HG03045 (cell line): Measurements from ENCODE around the gene EPM2A.
"Not testable (repeated sequence)": the region's sequence is repeated elsewhere in the genome, so short reads cannot be mapped to it uniquely, and the experiment has no call there.

Experiments used
- ATAC-seq: cut with Tn5 transposase; IDR thresholded peaks from one replicate; pipeline ENCODE4 v1.9.1; 2021; ENCODE audit warnings: mild to moderate bottlenecking, moderate library complexity; ENCODE audit not compliant: unreplicated experiment

The EPM2A gene

DNA sequence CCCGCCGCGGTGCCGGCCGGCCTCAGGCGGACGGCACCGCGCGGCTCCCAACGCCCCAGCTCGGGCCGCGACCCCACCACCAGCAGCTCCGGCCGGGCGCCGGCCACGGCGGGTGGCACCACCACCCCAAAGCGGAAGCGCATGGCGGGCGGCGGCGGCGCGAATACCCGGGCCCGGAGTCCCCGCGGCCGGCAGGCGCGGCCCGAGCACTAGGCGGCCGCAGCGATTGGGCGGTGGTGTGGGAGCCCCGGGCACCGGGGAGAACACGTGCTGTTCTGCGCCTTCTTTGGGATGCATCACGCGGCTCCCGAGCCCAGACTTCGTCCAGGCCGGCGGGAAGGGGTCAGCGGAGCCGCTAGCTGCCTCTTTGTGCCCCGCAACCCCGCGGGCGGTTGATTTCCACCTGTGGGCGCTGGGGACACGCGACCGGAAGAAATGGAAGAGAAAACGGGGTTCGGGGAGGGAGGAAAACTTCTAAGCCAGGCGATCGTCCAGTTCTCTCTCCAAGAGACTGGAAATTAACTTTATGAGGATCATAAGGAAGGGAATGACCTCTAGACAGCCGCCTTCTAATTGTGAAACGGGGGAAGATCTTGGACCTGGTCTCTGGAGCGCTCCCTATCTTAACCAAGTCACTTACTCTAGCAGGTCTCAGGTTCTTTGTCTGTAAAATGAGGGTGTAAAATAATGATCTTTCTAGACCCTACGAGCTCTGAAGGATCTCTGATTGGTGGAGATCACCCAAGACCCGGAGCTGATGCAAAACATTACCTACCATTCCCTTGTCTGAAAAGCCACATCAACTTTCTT, at the start of gene EPM2A:
Gene EPM2A, minus strand, starts transcription at position 165 of the 810 bp plus-strand sequence. Its CDS starts 22 bp downstream, at position 143.
- ATAC-seq = peak; percentile 72

DNA sequence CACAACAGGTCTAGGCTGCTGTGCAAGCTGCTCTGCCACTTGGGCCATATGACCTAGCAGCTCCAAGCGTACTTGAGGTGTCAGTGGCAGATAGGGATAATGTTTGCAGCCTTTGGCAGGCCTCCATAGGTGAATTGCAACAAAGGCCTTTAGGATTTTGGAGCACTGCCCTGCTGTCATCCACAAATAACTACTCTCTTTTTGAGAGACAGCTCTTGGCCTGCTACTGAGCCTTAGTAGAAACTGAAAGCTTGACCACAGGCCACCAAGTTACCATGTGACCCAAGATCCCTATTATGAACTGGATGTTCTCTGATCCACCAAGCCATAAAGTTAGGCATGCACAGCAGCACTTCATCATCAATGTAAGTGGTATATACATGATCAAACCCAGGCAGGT, 49.4 kb upstream of the EPM2A start:
- peak; percentile 72 for ATAC-seq

DNA sequence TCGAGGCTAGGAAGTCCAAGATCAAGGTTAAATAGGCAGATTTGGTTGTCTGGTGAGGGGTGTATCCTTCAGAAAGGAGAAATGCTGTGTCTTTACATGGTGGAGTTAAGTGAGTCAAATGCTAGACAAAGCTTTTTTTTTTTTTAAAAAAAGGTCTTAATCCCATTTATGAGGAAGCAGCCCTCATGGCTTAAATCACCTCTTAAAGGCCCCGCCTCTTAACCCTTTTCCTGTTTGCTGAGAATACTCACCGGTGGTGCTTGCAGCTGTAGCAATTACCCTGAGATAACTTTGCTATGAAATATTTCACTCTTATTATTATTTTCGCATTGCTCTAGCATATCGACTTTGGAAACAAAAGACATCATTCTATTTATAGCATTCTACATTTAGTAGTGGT, 48.5 kb upstream of the EPM2A start:
- no peak for ATAC-seq

DNA sequence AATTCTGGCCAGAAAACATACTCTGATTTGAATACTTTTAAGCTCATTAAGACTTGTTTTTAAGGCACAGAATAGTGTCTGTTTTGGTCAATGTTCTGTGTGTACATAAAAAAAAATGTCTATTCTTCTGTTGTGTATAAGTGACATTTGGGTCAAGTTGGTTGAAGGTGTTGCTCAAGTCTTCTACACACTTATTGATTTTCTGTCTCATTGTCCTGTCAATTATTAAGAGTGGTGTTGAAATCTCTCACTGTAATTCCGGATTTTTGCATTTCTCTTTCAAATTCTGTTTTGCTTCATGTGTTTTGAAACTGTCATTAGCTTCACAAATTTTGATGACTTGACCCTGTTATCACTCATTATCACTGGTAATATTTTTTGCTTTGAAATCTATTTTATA, 37.5 kb upstream of the EPM2A start:
- ATAC-seq = no peak

DNA sequence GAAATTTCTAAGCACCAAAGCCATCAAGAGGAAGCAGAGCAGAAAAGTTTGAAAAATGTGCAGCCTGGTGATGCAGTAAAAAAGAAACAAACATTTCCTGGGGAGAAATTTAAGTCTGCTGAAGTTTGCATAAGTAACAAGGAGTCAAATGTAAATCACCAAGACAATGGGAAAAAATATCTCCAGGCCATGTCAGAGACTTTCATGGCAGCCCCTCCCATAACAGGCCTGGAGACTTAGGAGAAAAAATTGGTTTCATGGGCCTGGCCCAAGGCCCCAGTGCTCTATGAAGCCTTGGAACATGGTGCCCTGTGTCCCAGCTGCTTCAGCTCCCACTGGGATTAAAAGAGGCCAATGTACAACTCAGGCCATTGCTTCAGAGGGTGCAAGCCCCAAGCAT, 30.1 kb upstream of the EPM2A start:
- no peak for ATAC-seq

DNA sequence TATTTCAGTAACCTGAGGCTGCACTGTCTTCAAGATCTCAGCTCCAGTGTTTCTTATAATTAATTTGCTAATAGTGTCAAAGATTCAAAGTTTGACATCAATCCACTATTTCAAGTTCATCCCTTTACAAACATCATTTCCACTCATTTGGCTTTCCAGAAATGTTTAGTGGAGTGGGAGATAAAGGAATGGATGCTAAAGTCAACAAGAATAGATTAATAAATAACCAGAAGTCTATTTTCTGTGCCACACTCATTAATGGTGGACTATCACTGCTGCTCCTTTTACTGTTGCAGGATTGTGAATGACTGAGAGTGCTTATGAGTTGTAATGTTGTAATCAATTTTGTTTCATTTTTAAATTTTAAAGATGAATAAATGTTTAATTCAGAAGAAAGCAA, 28.4 kb upstream of the EPM2A start:
- ATAC-seq = no peak

DNA sequence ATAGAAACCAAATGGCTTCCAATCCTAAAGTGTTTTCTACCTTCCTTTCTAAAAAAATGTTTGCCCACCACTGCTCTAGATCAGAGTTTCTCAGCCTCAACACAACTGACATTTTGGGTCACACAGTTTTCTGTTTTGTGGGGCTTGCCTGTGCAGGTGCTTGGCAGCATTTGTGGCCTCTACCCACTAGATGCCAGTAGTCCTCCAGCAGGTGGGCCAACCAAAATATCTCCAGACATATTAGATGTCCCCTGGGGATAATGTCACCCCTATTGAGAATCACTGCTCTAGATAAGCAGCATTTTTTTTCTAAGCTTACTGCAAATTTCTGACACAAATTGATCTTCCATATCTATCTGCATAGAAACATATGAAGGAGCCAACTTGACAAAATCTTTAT, 26.3 kb upstream of the EPM2A start:
- no peak for ATAC-seq

DNA sequence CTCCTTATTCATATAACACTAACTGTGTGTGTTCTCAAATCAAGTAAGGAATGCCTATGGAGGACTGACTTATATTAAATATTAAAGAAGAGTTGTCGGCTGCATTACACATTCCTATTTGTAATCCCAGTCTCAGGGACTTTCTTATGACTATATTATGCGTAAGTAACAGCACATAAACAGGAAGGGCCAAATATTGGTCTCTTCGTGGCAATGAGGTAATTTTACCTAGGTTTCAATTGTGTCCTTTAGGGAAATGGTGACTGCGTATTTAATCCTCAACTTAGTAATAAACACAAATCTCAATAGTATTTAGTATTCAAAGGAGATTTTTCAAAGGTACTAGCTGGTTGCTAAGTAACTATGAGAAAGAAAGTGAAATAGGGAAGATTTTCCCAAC, 22.8 kb upstream of the EPM2A start:
- no peak for ATAC-seq

DNA sequence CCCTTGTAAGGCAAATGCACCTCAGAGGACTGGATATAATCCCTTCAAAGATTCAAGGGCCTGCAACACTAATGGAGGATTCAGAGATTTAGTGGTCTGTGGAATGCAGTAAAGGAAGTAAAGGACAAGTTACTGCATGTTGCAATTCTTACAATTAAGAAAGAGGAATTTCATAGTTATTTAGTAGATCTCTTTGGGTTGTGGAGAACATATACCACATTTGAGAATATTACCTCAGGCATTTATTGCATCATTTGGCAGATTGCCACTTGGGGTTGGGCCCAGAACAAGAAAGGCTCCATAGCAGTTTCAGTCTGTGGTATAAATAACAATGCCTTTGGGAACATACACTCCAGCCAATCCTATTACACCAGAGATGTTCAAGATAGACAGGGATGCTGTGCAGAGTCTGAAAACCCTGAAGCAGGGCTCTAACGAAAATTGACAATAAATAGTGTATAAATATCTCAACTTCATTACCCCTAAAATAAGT, 20.9 kb upstream of the EPM2A start:
- ATAC-seq = no peak

DNA sequence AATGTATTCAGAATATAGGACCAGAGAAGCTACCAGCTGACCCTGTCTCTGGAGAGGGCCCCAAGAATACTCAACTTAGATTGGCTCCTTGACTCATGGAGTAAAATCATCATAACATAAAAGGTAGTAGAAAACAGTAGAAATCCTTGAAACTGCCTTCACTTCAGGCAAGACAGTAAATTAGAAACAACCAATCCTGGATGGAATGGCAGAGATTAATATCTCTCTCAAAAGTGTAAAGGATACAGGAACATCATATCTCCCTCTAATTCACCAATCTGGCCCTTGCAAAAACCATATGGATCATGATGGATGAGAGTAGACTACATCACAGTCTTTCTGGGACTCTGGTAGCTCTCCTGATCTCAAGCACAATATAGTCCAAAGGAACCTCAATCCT, 20.4 kb upstream of the EPM2A start:
- ATAC-seq = no peak

DNA sequence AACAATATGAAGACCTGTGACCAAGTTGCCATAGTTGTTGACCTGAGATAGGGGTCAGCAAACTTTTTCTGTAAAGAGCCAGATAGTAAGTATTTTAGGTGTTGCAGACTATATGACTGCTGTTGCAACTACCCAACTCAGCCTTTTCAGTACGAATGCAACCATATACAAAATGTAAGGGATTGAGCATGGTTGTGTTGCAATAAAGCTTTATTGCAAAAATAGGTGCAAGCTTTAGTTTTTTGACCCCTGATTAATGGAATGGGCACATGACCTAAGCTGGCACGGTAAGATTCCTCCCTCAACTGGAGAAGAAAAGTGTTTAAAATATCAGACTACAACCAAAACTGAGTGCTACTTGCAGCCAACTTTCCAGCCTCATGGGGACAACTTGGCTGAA, 17.3 kb upstream of the EPM2A start:
- no peak for ATAC-seq

DNA sequence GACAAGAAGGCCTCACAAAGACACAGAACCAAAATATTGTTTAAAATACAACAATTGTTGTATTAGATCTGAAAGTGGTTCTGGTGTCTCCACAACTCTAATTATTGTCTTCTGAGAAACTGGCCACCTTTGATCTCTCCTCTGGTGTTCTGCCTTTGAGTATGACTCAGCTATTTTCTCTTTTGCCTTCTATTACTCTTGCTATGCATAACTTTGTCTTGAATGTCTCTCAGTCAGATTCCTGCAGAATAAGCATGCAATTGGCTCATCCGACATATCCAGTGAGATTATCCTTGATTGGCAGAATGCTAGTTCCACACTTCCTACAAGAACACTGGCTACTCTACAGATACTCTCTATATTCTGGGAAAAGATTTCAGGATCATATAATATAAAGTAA, 14.3 kb upstream of the EPM2A start:
- ATAC-seq = peak; percentile 71

DNA sequence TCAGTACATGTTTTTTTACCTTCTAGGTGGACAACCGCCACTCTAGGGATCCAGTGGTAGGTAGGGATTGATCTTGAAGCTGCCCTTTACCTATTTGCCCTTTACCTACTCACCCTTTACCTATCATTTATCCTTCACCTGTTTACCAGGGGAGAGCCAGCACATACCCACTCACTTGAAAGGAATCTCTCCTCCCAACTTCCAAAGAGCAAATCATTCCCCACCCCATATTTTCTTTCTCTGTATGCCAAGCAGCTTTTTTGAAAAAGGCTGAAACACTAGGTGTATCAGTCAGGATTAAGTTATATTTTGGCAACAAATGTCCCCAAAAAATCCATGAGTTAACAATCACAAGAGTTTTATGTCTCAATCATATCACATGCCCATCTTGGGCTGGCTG, 10.5 kb upstream of the EPM2A start:
- ATAC-seq = no peak

DNA sequence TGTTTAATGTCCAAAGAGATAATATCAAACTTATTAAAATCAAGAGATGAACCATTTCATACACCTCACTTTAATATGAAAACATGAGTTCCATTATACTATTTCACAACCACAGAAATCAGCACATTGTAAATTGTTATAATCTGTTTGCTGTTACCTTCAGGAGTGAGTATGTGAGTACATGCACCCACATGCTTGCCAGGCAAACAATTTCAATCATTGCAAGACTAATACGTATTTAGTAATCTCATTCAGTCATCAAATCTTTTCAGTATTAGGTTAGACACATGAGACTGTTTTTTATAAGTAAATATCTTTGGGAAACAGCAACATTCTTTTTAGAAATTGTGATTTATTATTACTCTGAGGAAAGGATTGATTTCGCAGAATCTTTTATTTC, 9.3 kb upstream of the EPM2A start:
- no peak for ATAC-seq

DNA sequence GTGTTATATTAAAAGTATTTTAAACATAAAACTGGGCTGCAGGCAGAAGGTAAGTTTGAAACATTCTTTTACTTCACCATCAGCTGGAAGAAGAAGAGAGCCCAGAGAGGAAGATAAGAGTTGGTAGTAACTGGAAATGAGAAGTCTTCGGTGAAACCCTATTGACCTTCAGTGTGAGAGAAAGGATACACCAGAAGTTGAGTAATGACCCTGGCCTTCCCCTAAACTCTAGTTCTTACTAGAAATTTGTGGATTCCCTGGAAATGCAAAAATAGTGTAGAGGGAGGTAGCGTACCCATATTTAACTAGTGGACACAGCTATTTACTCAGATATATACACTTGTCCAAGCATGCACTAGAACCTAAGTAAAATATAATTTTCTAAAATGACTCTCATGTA, 8.0 kb upstream of the EPM2A start:
- no peak for ATAC-seq

DNA sequence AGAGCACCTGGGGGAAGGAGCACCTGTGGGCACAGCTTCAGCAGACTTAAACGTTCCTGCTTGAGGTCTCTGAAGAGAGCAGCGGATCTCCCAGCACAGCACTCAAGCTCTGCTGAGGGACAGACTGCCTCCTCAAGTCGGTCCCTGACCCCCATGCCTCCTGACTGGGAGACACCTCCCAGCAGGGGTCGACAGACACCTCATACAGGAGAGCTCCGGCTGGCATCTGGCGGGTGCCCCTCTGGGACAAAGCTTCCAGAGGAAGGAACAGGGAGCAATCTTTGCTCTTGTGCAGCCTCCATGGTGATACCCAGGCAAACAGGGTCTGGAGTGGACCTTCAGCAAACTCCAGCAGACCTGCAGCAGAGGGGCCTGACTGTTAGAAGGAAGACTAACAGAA, 7.2 kb upstream of the EPM2A start:
- not testable (repeated sequence) for ATAC-seq

DNA sequence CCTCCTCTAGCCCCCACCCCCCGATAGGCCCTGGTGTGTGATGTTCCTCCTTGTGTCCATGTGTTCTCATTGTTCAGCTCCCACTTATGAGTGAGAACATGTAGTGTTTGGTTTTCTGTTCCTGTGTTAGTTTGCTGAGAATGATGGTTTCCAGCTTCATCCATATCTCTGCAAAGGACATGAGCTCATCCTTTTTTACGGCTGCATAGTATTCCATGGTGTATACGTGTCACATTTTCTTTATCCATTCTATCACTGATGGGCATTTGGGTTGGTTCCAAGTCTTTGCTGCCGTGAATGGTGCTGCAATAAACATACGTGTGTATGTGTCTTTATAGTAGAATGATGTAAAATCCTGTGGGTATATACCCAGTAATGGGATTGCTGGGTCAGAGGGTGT, 4.4 kb upstream of the EPM2A start:
- not testable (repeated sequence) for ATAC-seq

DNA sequence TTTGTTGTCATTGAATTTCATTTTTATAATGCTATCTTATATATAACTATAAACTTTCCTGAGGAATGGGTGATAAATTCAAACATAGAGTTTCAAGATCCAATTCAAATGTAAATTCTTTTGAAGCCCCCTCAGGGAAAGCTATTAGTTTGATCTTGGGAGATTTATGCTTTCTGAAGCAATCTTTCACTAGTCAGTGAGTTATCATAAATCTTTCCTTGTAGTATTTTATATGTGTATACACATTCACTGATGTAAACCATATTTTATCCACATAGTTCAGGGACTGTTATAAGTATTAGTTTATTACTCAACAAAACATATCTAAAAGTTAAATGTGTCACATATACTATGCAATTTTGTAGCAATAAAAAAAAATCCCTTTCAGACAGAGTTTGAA, 2.9 kb upstream of the EPM2A start:
- no peak for ATAC-seq

DNA sequence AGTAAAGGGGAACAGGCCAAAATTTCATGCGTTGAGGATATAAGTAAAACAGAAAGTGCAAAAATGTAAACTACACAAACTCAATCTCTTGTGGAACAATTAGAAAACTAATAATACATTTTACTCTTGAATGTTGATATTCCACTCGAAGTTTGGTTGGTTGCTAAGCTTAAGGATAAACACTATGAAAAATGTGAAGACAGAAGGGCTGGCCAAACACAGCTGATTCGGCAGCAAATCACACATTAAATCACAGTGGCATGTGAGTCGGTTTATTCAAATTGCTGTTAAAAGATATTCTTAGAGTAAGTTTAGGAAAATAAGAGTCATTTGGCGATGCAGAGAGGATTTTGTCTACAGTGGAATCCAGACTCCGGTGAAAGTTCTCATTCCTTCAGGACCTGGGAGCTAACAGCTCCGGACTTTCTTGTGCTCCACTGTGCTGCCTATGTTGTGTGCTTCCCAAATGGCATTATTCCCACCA, 1.4 kb upstream of the EPM2A start:
- ATAC-seq = no peak

DNA sequence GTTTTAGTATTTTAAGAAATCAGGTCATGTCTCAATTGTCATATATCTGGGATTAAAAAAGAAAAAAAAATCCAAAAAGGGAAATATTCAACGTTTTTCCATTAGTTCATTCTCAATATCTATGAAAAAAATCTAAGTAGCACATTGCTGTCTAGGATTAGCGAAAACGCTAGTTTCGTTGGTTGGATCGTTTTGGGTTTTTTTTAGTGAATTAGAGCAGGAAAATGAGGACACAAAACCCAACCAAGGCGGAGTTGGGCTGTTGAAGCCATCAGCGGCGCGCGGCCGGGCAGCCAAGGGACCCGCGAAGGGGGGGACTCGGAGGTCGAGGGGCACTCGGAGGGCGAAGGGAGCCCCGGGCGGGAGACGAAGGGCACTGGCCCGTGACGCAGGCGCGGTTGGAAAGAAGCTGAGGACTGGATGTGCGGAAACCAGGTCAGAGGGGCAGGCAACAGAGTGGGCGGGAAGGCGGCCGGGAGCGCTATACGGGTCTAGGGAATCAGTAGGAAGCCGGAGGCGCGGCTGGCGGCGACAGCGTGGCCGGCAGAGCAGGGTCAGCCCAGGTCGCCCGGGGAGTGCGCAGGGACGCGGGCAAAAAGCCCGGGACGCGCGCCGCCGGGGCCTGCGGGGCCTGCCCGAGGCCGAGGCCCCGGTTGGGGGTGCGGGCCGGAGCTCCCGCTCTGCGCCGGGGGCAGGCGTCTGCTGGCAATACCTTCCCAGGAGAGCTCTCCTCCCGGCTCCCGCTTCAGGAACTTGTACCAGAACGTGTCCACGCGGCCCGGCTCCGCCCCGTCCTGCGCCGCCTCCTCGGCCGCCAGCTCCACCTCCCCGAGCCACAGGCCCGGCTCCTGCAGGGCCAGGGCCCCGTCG, 599 bp downstream of the EPM2A start:
- peak; percentile 80 for ATAC-seq

DNA sequence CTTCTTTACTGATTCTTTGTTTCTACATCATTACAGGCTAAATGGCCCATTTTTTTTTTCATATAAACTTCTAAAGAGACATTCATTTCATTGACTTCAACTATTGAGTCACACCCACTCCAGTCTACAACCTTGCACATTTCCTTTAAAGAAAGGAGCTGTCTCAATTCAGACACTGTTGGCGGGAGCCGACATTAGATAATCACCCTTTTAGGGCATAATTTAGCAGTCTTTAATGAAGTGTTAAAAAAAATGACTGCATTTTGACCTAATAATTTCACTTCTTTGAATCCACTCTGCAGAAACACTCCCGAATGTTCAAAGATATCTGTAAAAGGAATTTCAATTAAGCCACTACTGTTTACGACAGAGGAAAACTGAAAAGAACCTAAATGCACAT, 1.5 kb downstream of the EPM2A start:
- no peak for ATAC-seq

DNA sequence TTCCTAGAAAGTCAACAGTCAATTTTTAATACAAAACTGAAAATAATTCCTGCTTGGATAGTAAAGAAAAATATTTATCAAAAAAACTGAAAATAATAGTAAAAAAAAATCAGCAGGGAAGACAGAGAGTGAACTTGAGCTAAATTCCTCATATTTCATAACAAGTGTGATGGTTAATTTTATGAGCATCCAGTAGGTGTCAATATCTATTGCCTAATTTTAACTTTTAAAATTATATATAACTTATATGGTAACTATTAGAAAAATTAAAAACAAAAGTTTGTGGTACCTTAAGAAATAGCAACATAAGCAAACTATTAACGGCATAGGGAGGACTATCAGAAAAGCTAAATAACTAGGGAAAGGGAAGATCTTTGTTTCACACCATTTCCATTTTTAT, 2.1 kb downstream of the EPM2A start:
- ATAC-seq = no peak
